ENCODE results near the gene TMEM238.

TMEM238 gene

GRCh38 chr19:55344444-55344843 lies 39.6 kb downstream of the TMEM238 start:
- no peak overlapping the region for H3K27ac ChIP-seq
- no peak for TF ChIP-seq CTCF (conservative IDR thresholded peaks at IDR 0.05)

DNA sequence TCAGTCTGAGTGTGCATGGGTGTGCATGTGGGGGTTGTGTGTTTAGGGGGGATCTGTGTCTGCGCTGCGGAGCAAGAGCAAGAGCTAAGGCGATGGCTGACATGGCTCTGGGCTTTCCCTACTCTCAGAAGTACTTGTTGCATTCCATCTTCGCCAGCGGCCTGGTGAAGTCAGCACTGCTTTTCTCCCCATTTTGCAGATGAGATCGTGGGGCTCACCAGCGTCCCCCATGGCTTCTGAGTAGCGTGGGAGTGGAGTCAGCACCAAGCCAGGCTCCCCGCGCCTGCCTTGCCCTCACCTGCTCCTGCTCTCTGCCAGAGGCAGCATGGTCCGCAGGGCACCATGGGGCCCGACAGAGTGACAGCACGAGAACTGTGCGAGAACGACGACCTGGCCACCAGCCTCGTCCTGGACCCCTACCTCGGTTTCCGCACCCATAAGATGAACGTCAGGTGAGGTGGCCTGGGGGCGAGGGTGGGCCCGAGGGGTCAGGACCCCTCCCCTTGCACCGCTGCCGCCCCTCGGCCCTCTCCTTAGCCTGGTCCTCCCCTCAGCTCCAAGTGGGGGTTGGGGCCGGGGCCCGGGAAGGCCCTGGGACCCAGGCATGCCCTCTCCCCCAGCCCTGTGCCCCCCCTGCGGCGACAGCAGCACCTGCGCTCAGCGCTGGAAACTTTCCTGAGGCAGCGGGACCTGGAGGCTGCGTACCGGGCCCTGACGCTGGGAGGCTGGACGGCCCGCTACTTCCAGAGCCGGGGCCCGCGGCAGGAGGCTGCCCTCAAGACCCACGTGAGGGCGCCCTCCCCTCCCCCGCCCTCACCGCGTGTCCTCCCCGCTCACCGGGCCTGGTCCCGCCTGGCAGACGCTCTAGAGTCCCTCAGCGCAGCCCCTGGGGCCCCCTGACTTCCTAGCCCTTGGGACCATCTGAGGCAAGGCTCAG lies 42.2 kb downstream of the TMEM238 start:
- no peak for TF ChIP-seq CTCF (conservative IDR thresholded peaks at IDR 0.05)
- H3K27ac ChIP-seq = peak overlapping the region; percentile 94; the same call in 1 of the 2 replicates

DNA sequence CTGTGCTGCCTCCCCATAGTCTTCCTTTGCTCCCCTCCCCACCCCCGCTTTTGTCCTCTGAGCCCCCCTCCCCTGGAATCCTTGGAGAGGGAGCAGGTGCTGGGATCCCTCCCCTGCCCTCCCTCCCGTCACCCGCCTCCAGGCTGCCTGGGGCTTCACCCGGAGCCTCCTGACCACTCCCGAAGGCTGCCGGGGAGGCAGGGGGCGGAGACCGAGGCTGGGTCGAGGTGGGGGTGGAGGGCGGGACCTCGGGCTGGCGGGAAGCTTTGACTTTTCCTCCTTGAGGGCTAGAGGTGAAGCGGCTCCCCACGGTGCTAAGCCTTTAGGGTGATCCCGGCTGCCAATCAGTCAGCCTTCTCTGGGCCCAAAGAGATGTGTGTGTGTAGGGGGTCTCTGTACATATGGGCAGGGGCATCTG lies 42.9 kb downstream of the TMEM238 start:
- peak overlapping the region; percentile 94 for H3K27ac ChIP-seq
- TF ChIP-seq CTCF (conservative IDR thresholded peaks at IDR 0.05) = no peak

GRCh38 chr19:55340784-55341147 lies 43.3 kb downstream of the TMEM238 start:
- H3K27ac ChIP-seq = peak overlapping the region; percentile 94
- no peak; the same call in 1 of the 2 replicates for TF ChIP-seq CTCF (conservative IDR thresholded peaks at IDR 0.05)

- TF ChIP-seq CTCF (conservative IDR thresholded peaks at IDR 0.05) = no peak
These were observed 44.0 kb downstream of the TMEM238 start for GRCh38 chr19:55339889-55340783.

DNA sequence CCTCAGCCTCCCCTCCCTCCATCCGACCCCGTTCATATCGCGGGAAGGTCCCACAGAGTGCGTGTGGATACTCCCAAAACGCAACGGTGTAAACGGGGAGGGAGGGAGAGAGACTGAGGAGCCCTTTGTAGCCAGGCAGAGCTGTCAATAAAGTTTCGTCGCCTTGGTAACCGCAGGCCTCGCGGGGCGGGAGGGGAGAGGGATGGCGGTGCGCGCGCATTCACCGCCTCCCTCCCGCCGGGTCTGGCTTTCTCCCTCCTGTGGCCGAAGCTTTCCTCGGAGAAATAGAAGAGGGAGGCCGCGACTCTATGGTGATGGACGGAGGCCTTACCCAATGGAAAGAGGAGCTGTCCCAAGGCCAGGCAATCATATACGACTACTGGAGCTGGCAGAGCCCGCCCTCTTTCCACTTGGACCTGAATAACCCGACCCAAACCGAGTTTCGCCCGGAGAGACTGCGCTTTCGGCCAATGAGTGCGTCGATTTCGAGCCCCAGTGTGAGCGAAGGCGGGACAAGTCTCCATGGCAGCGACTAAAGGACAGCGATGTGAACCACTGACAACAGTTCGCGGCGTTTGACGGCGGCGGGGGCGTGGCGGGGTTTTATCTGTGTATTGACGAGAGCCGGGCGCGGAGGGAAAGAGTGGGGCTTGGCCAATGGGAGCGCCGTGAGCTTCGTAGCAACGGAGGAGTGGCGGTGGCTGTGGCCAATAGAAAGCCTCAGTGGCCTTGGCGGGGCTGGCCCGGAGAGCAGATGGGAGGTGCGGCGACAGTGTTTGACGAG lies 44.8 kb downstream of the TMEM238 start, which contains the start of gene KMT5C:
TSS of gene KMT5C (plus strand) at position 772 of the 784 bp plus-strand sequence. CDS start 2,061 bp downstream, outside the sequence.
- peak within 1 kb of the TSS; percentile 94 for H3K27ac ChIP-seq
- peak; percentile 43; the same call in 1 of the 2 replicates for TF ChIP-seq CTCF (conservative IDR thresholded peaks at IDR 0.05)

More at GRCh38 chr19:55339889-55340783, 44.0 kb downstream of the TMEM238 start:
- H3K27ac ChIP-seq = peak overlapping the region; percentile 94
